ENCODE measurements around the gene TBRG4.

- TF ChIP-seq CTCF (conservative IDR thresholded peaks at IDR 0.05; ENCODE audit: low read length) = no peak
- TF ChIP-seq EZH2phosphoT487 (IDR thresholded peaks at IDR 0.05; ENCODE audit: borderline replicate concordance) = no peak
Measured at GRCh38 chr7:45119550-45119949, 8.1 kb upstream of the TBRG4 start.

Data from Loucy (cell line).